Occipital lobe (tissue), 2 donors: Measurements from ENCODE around the gene EXOC6B. TPM values are rescaled to one million over a fixed set of nuclear protein-coding genes. Genes with fewer than 3 reads are reported as not detected.

Experiments
- DNase-seq: peaks from one replicate; lab custom pipeline; 2025; lab: John Stamatoyannopoulos, UW
- total RNA-seq: library from RNA; depleted of rRNA; stranded (reverse); fragments of >200 nt; gene quantifications from one replicate; pipeline ENCODE4 v1.2.3, GENCODE V29; 2014

Gene EXOC6B
- total RNA-seq, 1 donor from 2014 or later = 190 TPM

GRCh38 chr2:72220170-72220569 lies 605.7 kb downstream of the EXOC6B start:
- no peak for DNase-seq

GRCh38 chr2:72214429-72215143 lies 611.2 kb downstream of the EXOC6B start:
- no peak for DNase-seq

GRCh38 chr2:72212486-72212855 lies 613.4 kb downstream of the EXOC6B start:
- DNase-seq = no peak

GRCh38 chr2:72211777-72212485 lies 613.9 kb downstream of the EXOC6B start:
- no peak for DNase-seq

GRCh38 chr2:72211350-72211749 lies 614.5 kb downstream of the EXOC6B start:
- no peak for DNase-seq

- DNase-seq = no peak
These were observed 615.4 kb downstream of the EXOC6B start for GRCh38 chr2:72210470-72210869.

- no peak for DNase-seq
These were observed 617.6 kb downstream of the EXOC6B start for GRCh38 chr2:72208225-72208624.

GRCh38 chr2:72207334-72207733 lies 618.5 kb downstream of the EXOC6B start:
- DNase-seq = no peak

GRCh38 chr2:72205504-72205881 lies 620.3 kb downstream of the EXOC6B start:
- no peak for DNase-seq

- no peak for DNase-seq
These were observed 620.9 kb downstream of the EXOC6B start for GRCh38 chr2:72204786-72205503.

GRCh38 chr2:72204156-72204785 lies 621.6 kb downstream of the EXOC6B start:
- DNase-seq = no peak

- no peak for DNase-seq
These were observed 627.1 kb downstream of the EXOC6B start for GRCh38 chr2:72198532-72199241.

GRCh38 chr2:72193723-72194122 lies 632.1 kb downstream of the EXOC6B start:
- no peak for DNase-seq

- DNase-seq = no peak
These were observed 634.4 kb downstream of the EXOC6B start for GRCh38 chr2:72191441-72191840.

GRCh38 chr2:72185206-72185605 lies 640.6 kb downstream of the EXOC6B start:
- no peak for DNase-seq

GRCh38 chr2:72183466-72183865 lies 642.4 kb downstream of the EXOC6B start:
- no peak for DNase-seq

GRCh38 chr2:72183016-72183415 lies 642.8 kb downstream of the EXOC6B start:
- DNase-seq = no peak

- no peak for DNase-seq
These were observed 643.3 kb downstream of the EXOC6B start for GRCh38 chr2:72182547-72182946.

- DNase-seq = no peak
These were observed 644.2 kb downstream of the EXOC6B start for GRCh38 chr2:72181616-72182015.

- no peak for DNase-seq
These were observed 645.5 kb downstream of the EXOC6B start for GRCh38 chr2:72180351-72180750.

- no peak for DNase-seq
These were observed 647.3 kb downstream of the EXOC6B start for GRCh38 chr2:72178551-72178950.
